GM12865 (cell line): Measurements from ENCODE around the gene CHN1.

Experiments used
- DNase-seq: peaks from one replicate; pipeline ENCODE4 v3.0.0; 2010; ENCODE audit warnings: low read depth
- H3K4me3 ChIP-seq: 2 replicates; pipeline ENCODE4 v1.5.1; 2011; ENCODE audit warnings: mild to moderate bottlenecking, low read depth, low read length, control low read depth
- TF ChIP-seq, protein P1 (sequence below): IDR thresholded peaks from 2 replicates; pipeline ENCODE4 v1.5.1; 2011; ENCODE audit warnings: low read length, control low read depth, low read depth, inconsistent platforms; ENCODE audit not compliant: insufficient read depth; ENCODE audit errors: missing control alignments

The CHN1 gene

GRCh38 chr2:174839662-174840061 is 165.5 kb downstream of the CHN1 start:
- TF ChIP-seq, protein P1, sequence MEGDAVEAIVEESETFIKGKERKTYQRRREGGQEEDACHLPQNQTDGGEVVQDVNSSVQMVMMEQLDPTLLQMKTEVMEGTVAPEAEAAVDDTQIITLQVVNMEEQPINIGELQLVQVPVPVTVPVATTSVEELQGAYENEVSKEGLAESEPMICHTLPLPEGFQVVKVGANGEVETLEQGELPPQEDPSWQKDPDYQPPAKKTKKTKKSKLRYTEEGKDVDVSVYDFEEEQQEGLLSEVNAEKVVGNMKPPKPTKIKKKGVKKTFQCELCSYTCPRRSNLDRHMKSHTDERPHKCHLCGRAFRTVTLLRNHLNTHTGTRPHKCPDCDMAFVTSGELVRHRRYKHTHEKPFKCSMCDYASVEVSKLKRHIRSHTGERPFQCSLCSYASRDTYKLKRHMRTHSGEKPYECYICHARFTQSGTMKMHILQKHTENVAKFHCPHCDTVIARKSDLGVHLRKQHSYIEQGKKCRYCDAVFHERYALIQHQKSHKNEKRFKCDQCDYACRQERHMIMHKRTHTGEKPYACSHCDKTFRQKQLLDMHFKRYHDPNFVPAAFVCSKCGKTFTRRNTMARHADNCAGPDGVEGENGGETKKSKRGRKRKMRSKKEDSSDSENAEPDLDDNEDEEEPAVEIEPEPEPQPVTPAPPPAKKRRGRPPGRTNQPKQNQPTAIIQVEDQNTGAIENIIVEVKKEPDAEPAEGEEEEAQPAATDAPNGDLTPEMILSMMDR: no peak
- no peak overlapping the region for H3K4me3 ChIP-seq
- DNase-seq: no peak

DNA sequence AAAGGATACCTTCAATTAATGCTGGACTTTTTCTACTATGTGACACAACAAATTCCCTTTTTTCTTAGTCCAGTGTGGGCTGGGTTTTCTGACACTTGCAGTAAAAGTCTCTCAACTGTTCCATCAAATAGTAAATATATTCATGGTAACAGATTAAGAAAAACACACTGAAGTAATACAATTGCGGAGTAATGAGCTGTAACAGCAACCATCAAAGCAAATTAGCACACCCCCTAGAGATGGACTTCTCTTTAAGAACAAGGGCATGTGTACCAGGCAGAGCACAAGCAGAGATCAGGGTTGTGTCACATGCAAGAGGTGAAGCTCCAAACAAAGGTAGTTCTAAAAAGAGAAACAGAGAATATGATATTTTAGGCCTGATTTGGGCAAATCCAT is 168.2 kb downstream of the CHN1 start:
- DNase-seq: no peak
- TF ChIP-seq, protein P1: no peak
- H3K4me3 ChIP-seq: no peak overlapping the region

- DNase-seq: no peak
- H3K4me3 ChIP-seq: no peak overlapping the region
- TF ChIP-seq, protein P1: no peak
Observed at GRCh38 chr2:174836377-174836994, 168.7 kb downstream of the CHN1 start.

GRCh38 chr2:174835797-174836255 is 169.4 kb downstream of the CHN1 start:
- H3K4me3 ChIP-seq: no peak overlapping the region
- peak; percentile 47 for DNase-seq
- TF ChIP-seq, protein P1: no peak

GRCh38 chr2:174833737-174834136 is 171.4 kb downstream of the CHN1 start:
- H3K4me3 ChIP-seq: no peak overlapping the region
- TF ChIP-seq, protein P1: no peak
- peak; percentile 3 for DNase-seq

- TF ChIP-seq, protein P1: no peak
- no peak overlapping the region for H3K4me3 ChIP-seq
- DNase-seq: no peak
Observed at GRCh38 chr2:174830561-174830960, 174.6 kb downstream of the CHN1 start.

GRCh38 chr2:174829550-174829949 is 175.6 kb downstream of the CHN1 start:
- no peak for DNase-seq
- TF ChIP-seq, protein P1: no peak
- no peak overlapping the region for H3K4me3 ChIP-seq
